NCI-H2196 (cell line): ENCODE measurements around the gene PLXNA4.

Source experiments
- DNase-seq: peaks from one replicate; lab custom pipeline; 2025; ENCODE audit not compliant: unreplicated experiment; lab: John Stamatoyannopoulos, UW

Gene PLXNA4

DNA sequence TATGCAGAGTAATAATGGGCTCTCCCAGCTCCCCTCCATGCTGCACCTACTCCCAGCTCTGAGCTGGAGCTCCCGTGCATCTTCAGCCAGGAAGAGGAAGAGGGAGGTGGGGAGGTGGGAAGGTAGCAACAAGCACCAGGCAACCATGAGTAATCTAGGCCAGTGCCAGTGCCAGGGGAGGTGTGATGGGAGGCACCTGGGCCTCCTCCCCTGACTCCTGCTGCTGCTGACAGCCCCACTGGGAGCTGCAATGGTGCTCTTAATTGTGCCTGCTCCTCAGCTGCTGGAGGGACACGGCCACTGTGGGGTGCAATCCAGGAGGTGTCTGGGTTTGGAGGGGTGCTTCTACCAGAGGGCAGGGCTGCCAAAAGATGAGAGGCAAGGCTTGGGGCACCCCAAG lies 243.0 kb downstream of the PLXNA4 start:
- no peak for DNase-seq

DNA sequence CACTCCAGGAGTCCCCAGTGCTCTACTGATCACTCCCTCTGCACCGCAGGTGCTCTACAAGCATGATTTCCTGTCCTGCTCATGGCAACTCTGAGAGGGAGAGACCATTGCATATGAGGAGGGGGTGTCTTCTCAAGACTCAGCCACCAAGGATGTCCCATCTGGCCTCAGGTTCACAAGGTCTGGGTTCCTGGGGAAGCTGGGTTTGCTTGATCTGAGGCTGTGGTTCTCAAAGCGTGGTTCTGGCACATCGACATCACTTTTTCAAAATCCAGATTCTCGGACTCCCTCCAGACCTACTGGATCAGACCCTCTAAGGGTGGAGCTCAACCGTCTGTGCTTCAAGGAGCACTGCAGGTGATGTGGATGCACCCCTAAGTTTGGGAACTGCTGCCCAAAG lies 247.5 kb downstream of the PLXNA4 start:
- no peak for DNase-seq

DNA sequence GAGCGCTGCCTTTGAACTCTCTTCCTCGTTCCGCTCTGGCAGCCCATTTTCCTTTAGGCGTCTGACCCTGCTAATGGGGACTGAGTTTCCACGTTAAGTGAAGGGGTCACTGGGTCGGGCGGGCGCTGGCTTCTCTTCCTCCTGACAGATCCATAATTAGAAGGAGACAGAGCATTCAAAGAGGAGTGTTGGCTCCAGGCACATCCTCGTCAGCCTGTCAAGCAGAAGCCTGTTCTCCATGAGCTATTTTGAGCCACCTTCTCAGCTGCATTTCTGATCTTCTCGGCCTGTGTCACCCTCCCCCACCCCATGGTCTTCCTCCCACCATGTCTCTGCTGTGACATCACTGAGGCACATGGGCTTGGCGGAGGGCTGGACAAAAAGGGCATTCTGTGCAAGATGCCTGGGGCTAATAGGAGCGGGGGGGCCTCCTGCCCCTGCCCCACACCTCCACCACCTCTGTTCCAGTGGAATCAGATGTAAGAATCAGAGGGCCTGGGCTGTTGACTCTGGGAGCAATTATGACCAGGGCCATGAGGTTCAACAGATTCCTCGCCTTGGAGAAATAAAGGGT lies 248.1 kb downstream of the PLXNA4 start:
- no peak for DNase-seq

DNA sequence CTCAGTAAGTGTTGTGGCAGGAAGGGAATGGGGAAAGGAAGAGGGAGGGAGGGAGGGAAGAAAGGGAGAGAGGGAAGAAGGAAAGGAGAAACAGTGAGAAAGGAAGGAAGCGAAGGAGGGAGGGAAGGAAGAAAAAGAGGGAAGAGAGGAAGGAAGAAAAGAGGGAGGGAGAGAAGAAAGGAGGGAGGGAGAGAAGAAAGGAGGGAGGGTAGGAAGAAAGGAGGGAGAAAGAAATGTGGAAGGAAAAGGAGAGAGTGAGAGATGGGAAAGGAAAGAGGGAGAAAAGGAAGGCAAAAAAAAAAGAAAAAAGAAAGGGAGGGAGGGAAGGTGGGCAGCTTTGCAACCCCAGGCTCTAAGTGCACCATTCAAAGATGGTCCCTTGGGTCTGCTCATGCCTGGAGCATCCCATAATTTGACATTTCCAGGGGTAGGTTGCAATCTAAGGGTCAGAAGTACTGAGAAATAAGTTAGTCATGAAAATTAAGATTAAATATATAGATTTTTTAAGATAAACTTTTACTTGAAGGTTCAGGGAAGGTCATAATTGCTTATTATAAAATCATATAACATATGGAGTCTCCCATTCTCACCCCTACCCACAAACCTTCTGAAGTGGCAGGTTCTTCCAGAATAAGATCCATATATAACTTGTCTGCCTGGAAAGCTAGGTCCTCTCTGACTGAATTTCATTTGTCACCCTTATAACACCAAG lies 249.2 kb downstream of the PLXNA4 start:
- DNase-seq, result no peak

DNA sequence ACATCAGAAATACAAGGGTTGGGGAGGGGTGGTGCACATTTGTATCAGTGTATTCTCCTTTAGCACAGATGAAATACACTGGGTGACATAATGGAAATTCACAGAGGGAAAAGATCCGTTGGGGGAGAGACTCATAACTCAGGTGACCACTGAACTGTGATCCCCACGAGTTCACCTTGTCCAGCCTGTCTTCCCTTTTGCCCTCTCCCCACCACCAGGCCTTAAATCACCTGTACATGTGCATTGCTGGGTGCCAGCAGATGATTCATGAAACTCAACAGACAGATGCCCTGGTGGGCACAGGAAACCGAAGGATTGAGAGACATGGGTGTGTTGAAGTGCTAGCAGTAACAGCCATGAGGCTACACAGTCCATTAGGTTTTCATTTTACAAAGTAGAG lies 253.3 kb downstream of the PLXNA4 start:
- no peak for DNase-seq

DNA sequence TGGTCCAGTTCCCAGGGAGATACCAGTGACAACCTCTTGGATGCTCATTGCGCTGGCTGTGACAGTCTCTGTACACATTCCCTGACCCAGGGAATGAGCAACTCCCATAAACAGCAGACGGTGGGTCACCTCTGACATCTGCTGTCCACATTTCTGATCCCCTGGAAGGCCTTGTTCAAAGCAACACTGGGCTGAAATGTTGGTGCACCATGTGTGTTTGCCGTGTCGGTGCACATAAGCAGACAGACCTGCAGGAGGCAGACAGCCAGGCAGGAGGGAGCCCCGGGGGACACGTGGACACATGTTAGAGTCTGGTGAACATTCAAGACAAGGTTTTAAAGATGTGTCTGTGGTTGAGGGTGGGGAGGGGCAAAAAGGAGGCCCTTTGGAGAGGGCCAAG lies 254.9 kb downstream of the PLXNA4 start:
- DNase-seq, result no peak

DNA sequence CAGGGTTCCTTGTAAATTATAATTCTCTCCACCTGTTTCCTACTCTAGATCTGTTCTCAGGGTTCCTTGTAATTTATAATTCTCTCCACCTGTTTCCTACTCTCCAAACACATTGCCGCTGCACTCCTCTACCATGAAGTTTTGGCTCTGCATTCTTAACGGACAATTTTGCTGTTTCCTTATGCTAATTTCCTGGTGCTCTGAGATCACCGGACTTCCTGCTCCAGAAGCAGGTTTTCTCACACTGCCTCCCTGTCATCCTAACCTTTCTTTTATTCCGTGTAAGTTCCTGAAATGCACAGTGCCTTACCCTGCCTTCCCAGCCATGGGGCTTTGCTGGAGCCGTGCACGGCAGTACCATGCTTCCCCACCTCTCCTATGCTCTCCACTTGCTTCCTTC lies 256.8 kb downstream of the PLXNA4 start:
- DNase-seq, result no peak

DNA sequence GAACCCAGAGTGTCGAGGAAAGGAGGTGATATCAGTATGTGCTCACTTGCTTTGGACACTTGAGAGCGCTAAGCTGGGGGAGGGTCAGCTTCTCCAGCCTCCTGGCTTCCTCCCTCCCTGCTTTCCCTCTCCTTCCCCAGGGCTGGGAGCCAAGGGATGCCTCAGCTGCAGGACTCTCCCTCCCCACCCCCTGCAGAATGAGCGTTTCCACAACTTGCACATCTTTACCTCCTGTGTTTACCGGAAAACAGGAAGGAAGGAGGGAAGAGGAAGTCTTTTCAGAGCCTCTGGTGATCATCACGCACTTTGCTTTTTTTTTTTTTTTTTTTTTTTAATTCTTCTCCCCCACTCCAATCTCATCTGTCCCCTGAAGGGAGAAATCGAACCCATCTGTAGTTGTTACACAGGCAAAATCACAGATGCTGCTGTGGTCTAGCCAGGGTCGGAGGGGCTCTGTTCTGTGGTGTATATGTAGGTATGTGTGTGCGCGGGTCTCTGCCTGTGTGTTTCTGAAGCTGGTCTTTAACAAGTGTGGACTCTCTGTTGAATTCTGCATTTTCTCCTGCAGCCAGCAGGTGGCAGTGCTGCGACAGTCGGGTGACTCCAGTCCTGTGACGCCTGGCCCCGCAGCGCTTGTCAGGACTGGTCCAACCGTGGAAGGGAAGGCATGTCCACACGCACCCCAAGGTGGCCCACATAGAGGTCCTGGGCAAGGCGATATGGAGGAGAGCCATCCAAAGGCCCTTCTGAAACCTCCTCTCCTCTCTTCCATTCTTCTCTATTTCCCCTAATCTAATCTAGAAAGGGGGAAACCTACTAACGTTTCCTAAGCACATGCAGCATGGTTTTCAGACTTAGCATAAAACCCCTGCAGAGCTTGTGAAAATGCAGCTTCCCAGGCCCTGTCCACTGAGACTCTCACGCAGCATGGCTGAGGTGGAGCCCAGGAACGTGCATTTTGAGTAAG lies 257.6 kb downstream of the PLXNA4 start:
- peak; percentile 79 for DNase-seq

DNA sequence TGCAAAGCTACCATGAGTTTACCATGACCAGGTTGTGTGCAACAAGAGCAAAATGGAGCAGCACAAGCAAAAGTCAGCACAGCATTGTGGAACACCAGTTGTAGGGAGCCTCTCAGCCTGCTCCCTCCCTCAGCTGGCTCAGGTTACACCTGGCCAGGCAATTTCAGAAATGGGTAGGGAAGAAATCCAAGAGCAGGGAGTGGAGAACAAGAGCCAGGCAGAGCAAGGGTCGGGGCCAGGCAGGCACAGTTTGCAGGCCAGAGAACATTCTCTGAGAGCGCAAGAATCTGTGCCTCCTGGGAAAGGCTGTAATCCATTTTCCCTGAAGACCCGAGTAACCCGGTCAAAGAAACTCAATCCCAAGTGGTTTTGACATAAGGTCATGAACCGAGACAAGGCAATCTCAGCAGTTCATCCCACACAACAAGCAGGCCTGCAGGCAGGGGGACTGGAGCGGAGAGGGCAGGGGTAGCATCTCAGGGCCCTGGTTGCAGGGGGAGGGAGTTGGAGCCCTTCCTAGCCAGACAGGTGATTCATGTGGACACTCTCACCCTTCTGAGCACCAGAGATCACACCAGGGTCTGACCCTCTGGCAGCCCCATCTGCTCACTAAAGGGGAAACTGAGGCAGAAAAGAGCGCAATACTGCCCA lies 258.4 kb downstream of the PLXNA4 start:
- DNase-seq, result no peak

DNA sequence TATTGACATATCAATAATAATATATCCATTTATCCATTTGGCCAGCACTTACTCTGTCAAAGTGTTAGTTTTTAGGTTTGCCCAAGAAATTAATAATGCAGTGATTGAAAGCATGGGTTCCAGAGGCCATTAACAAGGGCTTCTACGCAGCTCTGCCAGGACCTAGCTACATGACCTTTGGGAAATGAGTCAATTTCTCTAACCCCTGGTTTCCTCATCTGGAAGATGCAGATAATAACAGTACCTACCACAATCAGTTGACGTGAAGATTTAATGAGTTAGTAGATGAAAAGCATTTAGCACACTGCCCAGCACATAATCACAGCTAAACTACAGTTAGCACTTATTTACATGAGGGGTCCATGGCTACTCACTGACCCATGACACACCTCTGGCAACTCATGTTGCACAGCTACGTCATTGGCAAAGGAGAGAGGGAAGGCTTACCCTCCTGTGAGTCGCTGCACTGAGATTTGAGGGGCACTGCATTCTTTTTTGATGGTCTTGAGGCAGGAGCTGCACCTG lies 263.7 kb downstream of the PLXNA4 start:
- no peak for DNase-seq

DNA sequence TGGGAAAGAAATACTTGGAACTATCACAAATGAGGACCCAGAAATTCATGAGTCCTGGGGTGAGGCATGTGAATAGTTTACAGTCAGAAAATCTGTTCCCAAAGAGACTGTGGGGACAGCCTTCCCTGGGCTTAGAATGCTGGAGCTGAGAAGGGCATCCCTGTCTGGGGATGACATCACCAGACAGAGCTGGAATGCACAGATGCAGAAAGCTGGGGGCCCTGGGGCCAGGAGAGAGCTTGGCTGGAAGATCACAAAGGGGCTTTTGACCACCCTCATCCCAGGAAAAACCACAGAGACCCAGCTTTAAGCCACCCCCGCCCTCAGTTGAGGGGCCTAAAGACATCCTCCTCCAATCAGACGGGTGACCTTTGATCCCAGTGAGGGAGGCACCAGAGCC lies 264.5 kb downstream of the PLXNA4 start:
- no peak for DNase-seq

DNA sequence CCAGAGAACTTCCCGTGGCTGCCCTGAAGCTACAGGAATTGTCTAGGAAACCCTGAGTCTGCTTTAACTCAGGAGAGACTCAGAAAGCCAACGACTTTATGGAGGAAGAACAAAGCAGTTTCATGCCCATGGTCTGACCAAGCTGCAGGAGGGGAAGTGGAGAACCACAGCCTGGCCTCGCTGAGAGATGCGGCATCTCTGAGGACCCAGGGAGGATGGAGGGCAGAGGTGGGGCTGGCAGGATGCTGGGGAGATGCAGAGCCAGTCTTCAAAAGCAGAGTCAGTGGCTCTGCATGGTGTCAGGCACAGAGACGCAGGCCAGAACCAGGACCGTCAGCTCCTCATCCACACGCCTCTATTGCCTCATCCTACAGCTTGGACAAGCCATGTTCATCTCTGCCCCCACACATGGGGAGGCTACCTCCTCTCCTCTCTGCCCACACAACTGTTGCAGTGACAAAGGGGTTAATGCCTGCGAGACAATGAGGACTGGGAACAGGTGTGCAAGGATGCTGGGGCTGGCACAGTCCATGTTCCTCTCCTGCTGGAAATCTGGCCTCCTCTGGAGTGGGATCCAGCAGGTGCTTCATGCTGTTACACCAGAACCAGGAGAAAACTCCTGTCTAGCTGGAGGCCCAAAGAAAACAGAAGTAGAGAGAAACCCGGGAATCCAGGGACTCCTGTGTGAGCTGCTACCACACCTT lies 267.0 kb downstream of the PLXNA4 start:
- DNase-seq, result no peak

DNA sequence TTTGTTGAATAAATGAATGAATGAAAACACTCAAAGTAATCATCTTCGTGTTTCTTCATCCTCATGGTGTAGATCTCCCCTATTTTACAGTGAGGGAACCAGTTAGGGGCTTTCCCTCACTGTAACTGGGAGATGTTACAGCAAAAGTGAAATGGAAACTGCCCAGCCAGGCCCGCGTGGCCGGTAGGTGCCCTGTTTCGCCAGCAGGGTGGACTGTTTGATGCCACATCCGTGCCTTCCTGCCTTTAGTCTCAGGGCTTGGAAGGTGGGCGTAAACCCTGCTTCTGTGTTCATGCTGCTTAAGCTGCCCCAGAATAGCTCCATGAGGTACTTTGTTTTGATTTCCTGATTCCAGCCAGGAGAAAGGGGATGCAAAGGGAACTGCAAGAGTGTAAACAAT lies 268.8 kb downstream of the PLXNA4 start:
- no peak for DNase-seq

DNA sequence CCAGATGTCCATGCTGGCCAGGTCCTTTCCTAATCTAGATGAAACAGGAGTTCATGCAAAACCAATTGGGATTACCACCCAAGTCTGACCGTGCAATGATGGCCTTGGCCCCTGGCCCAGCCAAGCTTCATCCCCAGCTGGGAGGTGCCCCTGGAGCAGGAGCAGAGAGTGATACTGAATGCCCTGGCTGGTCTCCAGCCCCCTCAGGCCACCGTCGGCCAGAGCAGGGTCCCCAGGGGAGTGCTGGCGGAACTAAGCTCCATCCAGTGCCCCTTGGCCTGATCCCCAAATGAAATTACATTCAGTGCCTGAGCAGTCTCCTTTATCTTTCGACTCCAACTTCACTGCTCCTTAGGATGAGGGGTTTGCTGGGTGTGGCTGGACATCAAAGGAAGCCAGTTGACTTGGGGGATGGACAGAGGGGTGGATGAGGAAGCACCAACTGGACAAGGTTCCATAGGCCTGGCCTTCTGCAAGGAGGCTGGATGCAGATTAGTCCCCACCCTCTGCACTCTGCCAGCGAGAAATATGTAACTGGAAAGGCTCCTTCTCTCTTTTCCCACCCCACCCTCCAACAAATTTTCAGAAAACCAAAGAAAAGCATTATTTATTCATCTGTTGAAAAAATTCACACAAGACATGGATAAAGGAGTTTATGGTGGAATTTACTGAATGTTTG lies 275.5 kb downstream of the PLXNA4 start:
- no peak for DNase-seq

DNA sequence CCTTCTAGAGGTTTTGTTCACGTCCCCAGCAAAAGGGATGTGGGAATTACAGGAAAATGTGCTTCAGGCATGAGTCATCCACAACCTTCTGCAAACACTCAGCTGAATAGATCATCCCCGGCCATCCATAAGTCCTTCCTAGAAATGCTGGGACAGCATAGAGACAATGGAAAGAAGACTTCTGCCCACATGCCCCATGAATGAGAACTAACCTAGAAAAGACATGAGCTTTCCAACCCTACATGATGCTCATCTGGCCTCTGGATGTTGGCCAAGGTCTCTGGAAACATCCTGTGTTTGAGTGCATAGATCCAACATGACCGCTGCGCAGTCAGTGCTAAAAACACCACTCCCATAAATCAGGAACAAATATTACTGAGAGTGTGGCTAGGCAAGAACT lies 277.5 kb downstream of the PLXNA4 start:
- DNase-seq, result peak; percentile 71

DNA sequence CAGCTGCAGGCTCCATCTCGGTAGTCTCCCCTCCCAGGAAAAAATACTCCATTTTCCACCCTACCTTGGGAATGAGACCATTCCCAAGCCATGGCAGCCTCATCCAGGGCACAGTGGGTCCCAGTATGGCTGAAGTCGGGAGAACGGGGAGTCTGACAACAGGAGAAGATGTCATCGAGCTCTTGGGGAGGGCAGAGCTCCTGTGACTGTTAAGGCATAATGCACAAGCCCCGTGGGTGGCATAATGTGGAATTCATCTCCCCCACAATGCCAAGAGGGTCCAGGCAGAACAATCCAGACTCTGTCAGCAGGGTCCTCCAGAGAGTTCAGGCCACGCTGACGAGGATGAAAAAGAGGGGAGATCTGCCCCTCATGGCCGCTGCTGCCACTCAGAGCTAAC lies 279.4 kb downstream of the PLXNA4 start:
- no peak for DNase-seq

DNA sequence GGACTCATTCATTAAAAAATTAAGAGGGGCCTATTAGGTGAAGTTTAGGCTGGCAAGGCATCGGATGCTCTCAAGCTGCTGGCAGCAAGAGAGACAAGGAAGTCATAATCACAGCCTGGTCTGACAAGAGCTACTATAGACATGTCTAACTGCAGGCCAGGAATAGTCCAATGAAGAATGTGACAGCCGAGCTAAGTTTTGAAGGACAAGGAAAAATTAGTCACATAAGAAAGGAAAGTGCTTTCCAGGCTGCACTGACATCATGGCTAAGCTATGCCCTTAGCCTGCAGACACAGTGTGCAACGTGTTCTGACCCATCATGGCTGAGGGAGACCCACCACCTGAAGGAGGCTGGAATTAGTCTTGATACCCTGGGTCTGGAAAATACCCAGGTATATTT lies 281.1 kb downstream of the PLXNA4 start:
- DNase-seq, result no peak

DNA sequence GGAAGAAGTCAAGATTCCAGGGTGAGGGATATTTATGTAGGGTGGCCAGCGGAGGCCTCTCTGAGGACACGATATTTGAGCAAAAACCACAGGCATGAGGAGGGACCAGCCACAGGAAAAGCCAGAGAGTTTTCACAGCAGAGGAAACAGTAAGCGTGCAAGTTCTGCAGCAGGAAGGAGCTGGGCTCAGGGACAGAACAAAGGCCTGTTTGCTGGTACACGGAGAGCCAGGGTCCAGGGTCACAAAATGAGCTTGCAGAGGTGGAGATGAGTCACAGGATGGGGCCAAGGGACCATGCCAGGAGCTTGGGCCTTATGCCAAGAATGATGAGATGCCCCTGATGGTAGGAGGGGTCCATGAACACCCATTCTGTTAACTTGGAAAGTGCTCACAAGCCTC lies 283.5 kb downstream of the PLXNA4 start:
- DNase-seq, result no peak

DNA sequence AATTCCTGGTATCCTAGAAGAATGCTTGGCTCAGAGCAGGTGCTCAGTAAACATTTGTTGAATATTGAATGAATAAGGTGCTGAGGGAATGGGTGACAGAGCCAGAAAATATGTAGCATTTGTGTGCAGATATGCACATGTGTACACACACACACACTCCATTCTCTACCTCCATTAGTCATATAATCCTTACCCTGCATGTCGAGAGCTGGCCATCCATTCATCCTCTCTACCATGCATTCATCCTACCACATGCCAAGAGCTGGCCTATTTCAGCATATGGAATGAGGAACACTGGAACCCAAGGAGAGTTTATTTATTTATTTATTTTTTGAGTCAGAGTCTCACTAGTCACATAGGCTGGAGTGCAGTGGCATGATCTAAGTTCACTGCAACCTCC lies 284.8 kb downstream of the PLXNA4 start:
- DNase-seq, result no peak

DNA sequence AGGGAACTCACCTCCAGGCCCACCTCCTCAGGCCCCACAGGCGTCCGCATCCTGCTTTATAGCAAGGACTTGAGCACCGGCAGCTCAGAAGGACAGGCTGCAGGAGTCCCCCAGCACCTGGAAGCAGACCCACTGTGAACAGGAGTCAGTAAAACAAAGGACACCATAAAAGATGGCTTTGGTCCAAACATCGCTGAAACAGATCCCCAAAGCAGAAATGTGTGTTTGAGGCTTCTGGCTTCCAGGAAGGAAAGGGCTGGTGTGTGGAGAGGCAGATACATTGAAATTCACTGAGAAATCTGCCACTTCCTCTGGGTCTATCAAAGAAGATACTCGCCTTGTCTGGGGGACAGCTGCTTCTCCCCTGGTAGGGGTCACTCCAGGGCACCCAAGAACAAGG lies 286.2 kb downstream of the PLXNA4 start:
- DNase-seq, result no peak
